ENCODE results near the gene POLD2.
A peak's percentile ranks its signal among the peaks of the same experiment; 100 is the strongest.

The POLD2 gene

DNA sequence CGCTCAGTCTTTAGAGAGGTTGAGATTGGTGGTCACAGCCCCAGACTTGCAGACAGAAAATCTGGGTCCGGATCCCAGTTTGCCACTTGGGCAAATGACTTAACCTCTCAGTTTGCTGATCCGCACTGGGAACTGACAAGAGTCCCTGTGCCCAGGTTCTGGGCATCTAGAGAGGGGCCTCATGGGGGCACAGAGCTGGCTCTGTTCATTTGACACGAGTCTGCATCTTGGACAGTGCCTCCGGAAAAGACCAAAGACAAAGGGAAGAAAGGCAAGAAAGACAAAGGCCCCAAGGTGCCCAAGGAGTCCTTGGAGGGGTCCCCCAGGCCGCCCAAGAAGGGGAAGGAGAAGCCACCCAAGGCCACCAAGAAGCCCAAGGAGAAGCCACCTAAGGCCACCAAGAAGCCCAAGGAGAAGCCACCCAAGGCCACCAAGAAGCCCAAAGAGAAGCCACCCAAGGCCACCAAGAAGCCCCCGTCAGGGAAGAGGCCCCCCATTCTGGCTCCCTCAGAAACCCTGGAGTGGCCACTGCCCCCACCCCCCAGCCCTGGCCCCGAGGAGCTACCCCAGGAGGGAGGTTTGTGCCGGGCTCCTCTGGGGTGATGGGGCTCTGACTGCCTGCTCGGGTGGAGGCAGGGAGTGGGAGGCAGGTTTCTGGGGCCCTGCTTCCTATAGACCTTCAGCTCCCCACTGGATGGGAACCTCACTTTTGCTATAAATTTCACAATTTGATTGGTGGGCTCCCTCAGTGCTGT is 16.9 kb downstream of the POLD2 start:
- TF ChIP-seq, protein P1, sequence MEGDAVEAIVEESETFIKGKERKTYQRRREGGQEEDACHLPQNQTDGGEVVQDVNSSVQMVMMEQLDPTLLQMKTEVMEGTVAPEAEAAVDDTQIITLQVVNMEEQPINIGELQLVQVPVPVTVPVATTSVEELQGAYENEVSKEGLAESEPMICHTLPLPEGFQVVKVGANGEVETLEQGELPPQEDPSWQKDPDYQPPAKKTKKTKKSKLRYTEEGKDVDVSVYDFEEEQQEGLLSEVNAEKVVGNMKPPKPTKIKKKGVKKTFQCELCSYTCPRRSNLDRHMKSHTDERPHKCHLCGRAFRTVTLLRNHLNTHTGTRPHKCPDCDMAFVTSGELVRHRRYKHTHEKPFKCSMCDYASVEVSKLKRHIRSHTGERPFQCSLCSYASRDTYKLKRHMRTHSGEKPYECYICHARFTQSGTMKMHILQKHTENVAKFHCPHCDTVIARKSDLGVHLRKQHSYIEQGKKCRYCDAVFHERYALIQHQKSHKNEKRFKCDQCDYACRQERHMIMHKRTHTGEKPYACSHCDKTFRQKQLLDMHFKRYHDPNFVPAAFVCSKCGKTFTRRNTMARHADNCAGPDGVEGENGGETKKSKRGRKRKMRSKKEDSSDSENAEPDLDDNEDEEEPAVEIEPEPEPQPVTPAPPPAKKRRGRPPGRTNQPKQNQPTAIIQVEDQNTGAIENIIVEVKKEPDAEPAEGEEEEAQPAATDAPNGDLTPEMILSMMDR (IDR thresholded peaks at IDR 0.05; ENCODE audit: low read depth, low read length, missing control alignments) = no peak

DNA sequence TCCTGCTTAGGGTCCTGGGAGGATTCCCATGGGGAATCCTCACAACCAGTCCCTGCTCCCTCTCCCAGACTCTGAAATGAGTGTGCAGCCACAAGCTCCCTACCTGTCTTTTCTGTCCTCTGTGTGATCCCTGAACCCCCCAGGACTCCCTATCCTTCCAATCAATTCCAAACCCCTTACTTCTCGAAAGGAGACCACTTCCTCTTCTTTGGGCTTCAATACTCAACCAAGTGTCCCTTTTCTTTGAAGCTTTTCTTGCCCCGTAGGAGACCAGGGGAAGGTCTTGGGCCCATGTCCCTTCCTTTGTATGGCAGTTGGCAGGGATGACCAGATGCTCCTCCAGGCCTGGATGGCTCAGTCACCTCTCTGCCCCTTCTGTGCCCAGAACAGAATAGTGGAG is 17.5 kb downstream of the POLD2 start:
- TF ChIP-seq, protein P1 (IDR thresholded peaks at IDR 0.05; ENCODE audit: low read depth, low read length, missing control alignments) = no peak
- no peak for DNase-seq (ENCODE audit: low read depth)
- H3K4me3 ChIP-seq (ENCODE audit: low read depth, low read length) = no peak overlapping the region

More for the DNA sequence above, 16.9 kb downstream of the POLD2 start:
- no peak for DNase-seq (ENCODE audit: low read depth)
- no peak overlapping the region for H3K4me3 ChIP-seq (ENCODE audit: low read depth, low read length)

DNA sequence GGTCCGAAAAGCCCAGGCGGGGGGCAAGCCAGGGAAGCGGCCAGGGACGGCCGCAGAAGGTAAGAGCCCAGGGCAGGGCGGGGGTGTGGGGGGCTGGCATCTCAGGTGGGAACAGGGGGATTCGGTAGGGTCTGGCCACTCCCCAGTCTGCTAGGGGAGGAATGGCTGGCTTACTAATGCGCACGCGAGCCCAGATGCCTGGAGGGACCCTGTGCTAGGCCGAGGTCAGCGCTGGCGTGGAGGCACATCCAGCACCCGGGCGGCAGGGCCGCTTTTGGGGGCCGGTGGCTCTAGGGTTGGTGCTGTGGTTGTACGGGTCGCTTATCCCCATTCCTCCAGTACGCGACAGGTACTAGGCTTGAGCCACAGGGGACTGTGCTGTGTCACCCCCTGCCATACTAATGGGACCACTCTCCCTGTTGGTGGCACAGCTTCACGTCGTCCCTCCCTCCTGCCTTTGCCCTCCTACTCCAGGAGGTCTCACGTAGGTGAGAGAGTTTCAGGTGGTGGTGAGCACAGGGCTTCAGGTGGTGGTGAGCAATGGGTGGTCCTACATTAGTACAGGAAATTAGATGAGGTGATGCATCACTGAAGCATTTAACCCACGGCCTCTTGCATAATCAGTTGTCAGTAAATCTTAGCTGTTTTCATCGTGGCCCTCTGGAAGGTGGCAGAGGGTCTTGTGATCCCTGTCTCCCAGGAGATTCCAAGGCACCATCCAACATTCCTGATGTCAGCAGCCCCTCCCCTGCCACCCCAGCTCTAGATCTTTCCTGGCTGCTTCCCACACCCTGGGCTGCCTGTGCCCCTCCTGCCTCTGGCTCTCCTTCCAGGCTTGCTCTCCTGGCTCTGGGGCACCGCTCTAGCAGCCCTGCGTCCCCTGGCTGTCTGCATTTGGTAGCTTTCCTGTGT is 18.2 kb downstream of the POLD2 start:
- no peak for DNase-seq (ENCODE audit: low read depth)
- no peak overlapping the region for H3K4me3 ChIP-seq (ENCODE audit: low read depth, low read length)
- TF ChIP-seq, protein P1 (IDR thresholded peaks at IDR 0.05; ENCODE audit: low read depth, low read length, missing control alignments) = no peak

DNA sequence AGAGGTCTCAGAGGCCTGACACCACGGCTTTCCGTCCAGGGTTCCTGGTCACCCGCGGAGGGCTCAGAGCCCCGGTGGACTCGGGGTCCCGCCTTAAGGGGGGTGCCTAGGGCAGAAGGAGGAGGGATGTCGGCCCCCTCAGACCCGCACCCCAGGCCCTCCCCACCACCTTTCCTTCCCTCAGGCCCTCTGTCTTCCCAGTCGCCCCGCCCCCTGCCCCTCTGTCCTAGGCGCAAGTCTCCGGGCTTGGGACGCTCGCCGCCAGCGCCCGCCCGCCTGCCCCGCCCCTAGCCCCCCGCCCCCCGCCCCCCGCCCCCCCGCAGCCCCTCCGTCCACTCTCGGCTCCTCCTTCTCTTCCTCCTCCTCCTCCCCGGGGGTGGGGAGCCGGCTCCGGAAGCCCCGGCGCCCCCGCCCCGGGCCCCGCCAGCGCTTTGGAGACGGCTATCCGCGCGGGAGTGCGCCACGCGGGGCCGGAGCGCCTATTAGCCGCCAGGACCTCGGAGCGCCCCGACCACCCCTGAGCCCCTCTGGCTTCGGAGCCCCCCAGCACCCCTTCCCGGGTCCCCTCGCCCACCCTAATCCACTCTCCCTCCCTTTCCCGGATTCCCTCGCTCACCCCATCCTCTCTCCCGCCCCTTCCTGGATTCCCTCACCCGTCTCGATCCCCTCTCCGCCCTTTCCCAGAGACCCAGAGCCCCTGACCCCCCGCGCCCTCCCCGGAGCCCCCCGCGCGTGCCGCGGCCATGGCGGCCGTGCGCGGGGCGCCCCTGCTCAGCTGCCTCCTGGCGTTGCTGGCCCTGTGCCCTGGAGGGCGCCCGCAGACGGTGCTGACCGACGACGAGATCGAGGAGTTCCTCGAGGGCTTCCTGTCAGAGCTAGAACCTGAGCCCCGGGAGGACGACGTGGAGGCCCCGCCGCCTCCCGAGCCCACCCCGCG is 19.2 kb downstream of the POLD2 start, which contains the start of gene AEBP1:
Gene AEBP1, plus strand, starts transcription at position 423 of the 937 bp plus-strand sequence. Its CDS starts 321 bp downstream, at position 744.
- TF ChIP-seq, protein P1 (IDR thresholded peaks at IDR 0.05; ENCODE audit: low read depth, low read length, missing control alignments) = peak; percentile 4
- no peak within 1 kb of the TSS for H3K4me3 ChIP-seq (ENCODE audit: low read depth, low read length)
- no peak for DNase-seq (ENCODE audit: low read depth)

DNA sequence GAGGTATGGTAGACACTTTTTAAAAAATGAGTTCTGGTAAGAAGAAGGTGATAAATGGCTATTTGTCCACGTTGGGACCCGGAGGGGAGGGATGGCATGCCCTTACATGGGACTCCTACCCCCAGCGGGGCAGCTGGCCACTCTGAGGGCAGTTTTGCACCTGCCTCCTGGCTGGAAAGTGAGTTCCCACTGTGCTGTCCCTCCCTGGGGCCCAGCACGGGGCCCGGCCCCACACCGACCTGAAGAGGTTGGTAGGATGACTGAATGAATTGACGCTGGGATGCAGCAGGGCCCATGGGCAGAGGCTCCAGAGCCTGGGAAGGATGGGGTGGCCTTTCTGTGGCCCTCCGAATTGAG is 19.8 kb downstream of the POLD2 start:
- no peak overlapping the region for H3K4me3 ChIP-seq (ENCODE audit: low read depth, low read length)
- TF ChIP-seq, protein P1 (IDR thresholded peaks at IDR 0.05; ENCODE audit: low read depth, low read length, missing control alignments) = no peak
- DNase-seq (ENCODE audit: low read depth) = no peak

DNA sequence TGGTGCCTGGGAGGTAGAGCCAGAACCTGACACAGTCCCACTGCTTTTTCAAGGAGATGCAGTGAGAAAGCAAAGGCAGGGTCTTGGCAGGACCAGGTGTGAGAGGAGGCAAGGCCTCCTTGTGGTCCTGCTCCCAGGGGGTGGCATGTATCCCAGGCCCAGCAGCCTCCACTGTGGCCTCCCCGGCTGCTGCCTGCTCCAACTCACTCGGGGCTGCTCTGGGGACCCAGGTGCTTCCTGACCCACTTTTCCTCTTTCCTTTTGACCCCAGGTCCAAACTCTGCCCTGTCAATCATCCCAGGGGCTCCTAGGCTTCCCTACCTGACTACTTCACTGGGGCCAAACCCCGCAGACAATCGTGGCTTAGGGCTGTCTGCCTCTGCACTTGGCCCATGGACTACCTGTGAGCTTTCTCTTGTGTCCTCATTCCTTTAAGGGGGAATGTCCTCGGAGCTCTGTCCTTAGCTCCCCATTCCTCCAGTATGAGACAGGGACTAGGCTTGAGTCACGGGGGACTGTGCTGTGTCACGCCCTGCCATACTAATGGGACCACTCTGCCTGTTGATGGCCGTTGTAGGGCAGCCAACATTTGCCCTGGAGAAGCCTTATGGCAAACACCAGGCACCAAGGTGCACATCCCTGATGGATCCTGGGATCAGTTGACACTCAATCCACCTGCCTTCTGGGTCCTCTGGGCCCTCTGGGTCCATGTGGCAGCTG is 20.3 kb downstream of the POLD2 start:
- TF ChIP-seq, protein P1 (IDR thresholded peaks at IDR 0.05; ENCODE audit: low read depth, low read length, missing control alignments) = no peak
- DNase-seq (ENCODE audit: low read depth) = no peak
- H3K4me3 ChIP-seq (ENCODE audit: low read depth, low read length) = no peak overlapping the region

Data from GM12864 (cell line).